Activated T-helper 1 cell treated with anti-CD3 and anti-CD28 coated beads, Interleukin-2, amount 50 U/mL, for 16 hours (primary cell): ENCODE results near the gene UBA5.
"Not testable (repeated sequence)": the region's sequence is repeated elsewhere in the genome, so short reads cannot be mapped to it uniquely, and the experiment has no call there.

Experiments used
- DNase-seq, 2 donors: peaks; one replicate each; pipeline ENCODE4 v3.0.0-alpha.2; 2020; ENCODE audit warnings: low read depth in 1 of 2, low spot score in 1 of 2

Gene UBA5

GRCh38 chr3:132660052-132660810, at the start of gene UBA5:
UBA5 (plus strand) TSS chr3:132660329; CDS start chr3:132660538, 209 bp downstream.
- peak; percentile 46 to 57 for DNase-seq

DNA sequence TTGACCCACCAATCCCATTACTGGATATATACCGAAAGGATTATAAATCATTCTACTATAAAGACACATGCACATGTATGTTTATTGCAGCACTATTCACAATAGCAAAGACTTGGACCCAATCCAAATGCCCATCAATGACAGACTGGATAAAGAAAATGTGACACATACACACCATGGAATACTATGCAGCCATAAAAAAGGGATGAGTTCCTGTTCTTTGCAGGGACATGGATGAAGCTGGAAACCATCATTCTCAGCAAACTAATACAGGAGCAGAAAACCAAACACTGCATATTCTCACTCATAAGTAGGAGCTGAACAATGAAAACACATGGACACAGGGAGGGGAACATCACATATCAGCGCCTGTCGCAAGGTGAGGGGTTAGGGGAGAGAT, 44.8 kb upstream of the UBA5 start:
- DNase-seq = not testable (repeated sequence)

DNA sequence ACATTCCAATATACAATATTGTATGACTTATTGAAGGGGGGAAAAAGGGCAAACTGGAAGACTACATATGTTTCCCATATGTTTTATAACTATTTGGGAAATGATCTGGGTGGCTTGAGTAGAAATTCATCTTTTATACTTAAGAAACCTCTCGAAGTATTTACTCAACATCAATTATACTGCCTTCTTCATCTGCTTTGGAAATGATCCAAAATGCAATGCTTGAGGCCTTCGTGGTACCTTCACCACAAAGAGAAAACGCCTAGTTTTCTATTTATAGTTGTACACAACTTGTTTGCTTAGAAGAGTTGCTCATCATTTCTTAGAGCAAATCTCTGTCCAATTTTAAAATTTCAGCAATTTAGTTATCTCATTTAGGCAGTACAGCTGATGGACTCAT, 44.2 kb upstream of the UBA5 start:
- no peak for DNase-seq

GRCh38 chr3:132616780-132617179, 43.3 kb upstream of the UBA5 start:
- DNase-seq = no peak

GRCh38 chr3:132622148-132622547, 38.0 kb upstream of the UBA5 start:
- DNase-seq = no peak

DNA sequence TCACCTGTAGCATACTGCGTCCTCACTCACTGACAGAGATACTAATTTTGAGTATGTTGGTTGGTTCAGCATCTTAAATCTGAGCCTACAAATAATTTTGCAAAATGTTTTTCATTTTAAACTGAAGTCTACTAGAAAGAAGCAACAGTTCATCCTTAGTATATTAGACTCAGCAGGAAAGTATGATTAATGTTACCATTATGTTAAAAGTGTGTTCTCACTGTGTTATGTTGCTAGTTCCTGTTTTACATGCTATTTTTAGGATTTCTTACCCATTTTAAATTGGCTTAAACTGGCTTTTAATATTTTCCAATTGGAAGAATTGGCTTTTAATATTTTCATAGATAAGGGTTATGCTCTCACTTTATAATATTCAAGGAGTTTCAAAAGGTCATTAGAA, 37.4 kb upstream of the UBA5 start:
- DNase-seq = no peak

DNA sequence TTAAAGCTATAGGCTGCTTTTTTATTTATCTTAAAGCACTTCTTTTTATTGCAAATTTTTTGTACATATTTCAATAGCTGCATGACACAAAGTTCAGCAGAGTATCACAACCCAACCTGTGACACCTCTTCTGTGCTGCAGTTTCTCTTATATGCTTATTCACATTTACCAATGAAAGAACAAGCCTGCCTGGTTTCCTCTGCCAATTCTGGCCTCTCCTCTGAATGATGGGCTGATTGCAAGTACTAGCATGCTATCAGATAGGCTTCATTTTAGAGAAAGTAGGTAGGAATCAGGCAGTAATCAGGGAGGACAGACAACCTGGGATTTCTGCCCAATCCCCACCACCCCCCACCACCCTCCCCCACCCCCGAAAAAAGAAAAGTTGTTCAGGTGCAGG, 36.5 kb upstream of the UBA5 start:
- DNase-seq = no peak

GRCh38 chr3:132624790-132625189, 35.3 kb upstream of the UBA5 start:
- no peak for DNase-seq

DNA sequence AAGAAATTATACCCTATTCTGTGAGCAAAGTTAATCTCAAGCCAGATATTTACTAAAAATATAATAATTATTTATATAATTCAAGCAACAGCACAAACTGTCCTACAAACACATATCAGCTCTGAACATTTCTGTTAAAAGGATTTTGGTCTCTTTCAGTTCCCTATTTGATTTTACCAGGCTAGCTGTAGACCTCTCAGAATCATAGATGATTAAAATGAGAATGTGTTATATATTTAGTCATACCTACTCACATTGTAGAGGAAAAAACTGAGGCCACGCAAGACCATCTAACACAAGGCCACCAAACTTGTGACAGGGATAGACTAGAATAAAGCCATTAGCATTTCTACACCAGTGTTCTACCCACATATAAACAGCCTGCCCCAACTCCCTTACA, 34.5 kb upstream of the UBA5 start:
- DNase-seq = no peak

DNA sequence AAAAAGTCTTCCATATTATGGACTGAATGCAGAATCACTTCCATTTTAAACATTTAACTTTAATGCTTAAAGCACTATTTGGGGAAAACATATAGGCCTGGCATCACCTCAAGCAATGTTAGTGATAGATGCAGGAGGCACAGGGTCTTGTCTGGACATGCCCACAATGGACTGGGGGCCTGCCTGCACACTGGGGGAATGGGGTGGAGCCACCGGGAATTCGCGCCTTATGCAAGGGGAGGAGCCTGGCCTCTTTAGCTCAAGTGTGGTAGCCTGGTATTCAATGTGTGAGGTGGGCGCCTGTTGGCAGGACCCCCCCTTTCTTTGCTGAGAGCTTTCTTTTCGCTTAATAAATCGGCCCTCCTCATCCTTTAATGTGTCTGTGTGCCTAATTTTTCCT, 33.2 kb upstream of the UBA5 start:
- no peak for DNase-seq

GRCh38 chr3:132628157-132628556, 32.0 kb upstream of the UBA5 start:
- no peak for DNase-seq

GRCh38 chr3:132629928-132630327, 30.2 kb upstream of the UBA5 start:
- no peak for DNase-seq

DNA sequence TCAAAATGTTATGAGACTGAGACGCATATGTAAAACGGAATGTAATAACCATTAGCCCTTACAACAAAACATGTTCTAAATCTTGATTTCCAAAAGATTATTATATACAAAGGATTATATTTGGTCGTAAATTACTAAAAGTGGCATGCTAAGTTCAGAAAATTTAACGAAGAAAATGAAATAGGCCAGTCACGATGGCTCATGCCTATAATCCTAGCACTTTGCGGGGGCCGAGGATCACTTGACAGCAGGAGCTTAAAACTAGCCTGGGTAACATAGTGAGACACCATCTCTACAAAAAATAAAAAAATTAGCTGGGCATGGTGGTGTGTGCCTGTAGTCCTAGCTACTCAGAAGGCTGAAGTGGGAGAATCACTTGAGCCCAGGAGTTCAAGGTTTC, 29.5 kb upstream of the UBA5 start:
- DNase-seq = no peak

- DNase-seq = no peak
Measured at GRCh38 chr3:132635052-132635451, 25.1 kb upstream of the UBA5 start.

DNA sequence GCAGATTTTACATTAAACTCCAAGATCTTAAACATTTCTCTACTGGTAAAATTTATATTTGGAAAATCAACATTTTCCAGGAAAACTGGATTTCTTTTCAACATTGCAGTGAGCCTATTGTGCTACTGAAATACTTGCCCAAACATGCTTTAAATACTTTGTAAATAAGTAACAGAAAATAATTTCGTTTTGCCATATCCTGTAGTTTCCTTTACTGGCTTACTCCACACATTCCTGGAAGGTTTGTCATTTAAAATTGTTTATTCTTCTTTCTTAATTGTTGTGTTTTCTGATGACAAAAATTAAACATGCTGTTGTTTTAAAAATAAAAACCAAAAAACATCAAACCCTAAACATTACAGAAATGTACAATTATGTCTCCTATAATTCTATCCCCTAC, 22.5 kb upstream of the UBA5 start:
- DNase-seq = no peak

DNA sequence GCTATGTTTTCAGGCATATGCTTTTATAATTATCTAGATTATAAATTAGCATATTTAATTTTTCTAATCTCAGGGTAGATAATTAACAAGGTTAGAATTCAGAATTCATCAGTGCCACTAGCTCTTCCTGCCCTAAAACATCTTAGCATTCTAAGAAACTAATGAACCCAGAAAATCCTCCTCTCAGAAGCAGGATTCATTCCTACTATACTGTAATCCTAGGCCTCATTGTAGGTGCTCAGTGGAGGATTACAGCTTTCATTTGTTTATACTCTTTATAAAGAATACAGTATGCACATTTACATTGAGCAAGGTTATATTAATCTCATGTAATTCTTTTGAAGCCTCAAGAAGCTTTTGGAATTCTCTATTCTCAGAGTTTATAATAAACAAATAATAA, 21.4 kb upstream of the UBA5 start:
- DNase-seq = no peak

GRCh38 chr3:132641427-132641826, 18.7 kb upstream of the UBA5 start:
- not testable (repeated sequence) for DNase-seq

DNA sequence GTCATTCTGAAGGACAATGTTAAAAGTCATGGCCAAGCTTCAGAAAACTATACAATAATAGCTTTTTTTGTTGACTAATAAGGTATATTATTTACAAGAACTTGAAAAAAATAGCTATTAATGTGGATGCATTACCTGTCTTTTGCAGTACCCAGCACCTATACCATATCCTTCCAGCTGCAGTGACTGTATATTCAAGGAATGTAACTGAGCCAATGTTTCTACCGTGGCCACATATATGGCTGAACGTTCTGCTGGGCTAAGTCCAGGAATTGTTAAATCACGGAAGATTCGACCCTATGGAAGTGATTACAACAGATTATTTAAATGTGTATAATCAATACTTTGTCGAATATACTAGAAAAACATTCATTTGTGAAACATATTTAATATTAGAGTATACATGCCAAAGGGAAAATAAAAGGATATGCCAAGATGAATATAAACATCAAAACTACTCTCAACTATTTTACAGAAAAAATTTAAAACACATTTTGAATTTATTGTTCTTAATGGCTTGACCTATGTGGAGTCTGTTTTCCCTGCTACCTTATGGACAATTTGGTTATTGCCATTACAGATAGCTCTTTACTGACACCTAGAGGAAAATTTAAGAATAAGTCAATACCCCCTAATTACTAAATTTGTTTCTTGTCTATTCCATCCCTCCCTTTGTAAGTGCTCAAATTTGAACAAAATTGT, 18.1 kb upstream of the UBA5 start:
- DNase-seq = no peak

- DNase-seq = no peak
Measured at GRCh38 chr3:132642539-132642847, 17.6 kb upstream of the UBA5 start.

DNA sequence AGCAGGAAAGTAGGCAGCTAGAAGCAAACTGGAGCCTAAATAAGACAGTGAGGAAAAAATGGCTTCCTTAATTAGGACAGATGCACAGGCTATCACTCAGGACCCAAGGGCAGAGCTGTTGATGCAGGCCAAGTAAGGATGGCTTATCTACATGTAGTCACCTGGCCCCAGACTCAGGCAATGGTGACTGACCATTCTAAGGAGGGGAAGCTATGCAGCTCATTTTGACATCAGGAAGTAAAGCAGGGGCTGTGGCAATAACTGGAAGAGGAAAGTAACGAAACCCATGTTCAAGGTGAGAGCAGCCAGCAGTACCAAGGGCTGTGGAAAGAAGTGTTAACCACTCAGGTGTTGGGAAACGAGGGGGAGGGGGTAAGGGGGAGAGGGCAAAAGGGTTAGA, 16.8 kb upstream of the UBA5 start:
- DNase-seq = no peak

- no peak for DNase-seq
Measured at GRCh38 chr3:132645058-132645457, 15.1 kb upstream of the UBA5 start.

DNA sequence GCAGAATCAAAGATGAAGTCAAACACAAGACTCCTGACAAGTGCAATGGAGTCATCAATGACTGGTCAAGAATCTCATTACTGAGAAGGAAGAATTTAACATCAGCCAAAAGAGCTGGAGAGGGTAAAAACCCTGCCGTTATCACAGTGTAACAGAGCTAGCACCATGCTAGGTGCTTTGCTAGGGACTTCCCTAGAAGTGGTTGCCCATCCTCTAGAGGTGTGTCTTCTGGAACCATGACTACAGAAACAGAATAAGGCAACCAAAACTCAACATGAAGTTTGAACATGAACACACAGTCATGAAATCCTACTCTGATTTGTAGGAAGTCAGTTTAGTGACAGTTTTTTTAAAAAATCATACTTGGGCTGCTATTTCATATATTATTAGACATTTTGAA, 10.0 kb upstream of the UBA5 start:
- DNase-seq = no peak

DNA sequence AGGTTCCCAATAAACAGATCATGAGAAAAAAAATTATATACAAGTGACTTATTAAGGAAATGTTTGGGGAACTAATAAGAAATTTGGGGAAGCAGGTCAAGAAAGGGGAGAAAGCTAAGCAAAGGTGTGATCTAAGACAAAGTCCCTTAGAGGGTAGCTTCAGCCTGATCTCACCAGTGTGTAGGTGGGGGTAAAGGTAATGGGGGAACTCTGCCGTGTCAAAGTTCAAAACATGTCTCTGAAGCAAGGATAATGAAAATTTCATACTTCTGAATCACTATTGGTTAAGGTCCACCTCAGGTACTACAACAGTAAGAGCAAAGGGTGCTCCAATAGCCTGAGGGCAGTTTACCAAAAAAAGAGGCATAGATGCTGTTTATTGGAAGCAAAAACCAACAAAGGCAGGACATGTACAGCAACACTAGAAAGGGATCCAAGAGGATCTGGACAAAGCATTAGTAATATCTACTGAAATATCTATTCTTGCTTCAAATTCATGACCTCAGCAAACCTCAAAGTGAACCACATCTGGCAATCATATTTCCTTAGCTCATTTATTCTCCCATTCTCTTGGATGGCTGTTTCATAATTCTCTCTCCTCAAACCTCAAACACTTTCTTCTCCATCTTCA, 7.4 kb upstream of the UBA5 start:
- DNase-seq = no peak
